HS-27A (cell line): Measurements from ENCODE around the gene USP40.

Source experiments
- DNase-seq: peaks from one replicate; pipeline ENCODE4 v3.0.0-alpha.2; 2012; ENCODE audit warnings: low read depth, missing footprints

USP40 gene

DNA sequence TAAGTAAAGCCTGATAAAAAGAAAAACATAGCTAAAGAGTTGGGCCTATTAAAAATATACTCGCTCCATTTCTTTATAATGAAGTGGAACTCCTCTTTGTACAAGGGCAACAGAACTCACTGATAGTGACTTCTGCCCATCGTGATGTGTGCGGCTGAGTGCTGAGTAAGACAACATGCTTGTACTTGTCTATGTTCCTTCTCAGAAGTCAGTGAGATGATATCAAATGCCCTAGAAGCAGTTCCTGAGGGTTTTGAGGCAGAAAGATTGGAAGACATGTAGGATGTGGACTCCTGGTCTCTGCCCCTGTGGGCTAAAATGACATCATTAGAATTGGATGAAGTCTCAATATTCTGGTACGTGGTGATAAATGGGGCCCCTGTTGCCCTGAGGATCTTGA is 73.8 kb downstream of the USP40 start:
- no peak for DNase-seq

DNA sequence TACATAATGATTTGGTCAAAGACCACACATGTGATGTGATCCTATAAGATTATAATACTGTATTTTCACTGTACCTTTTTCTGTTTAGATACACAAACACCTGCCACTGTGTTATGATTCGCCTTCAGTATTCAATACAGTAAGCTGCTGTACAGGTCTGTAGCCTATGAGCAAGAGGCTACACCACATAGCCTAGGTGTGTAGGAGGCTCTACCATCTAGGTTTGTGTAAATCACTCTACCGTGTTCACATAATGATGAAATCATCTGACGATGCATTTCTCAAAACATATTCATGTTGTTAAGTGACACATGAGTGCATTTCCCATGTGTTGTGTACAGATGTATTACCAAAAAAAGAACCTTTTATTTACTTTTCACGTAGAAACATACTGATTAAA is 74.5 kb downstream of the USP40 start:
- DNase-seq: no peak

DNA sequence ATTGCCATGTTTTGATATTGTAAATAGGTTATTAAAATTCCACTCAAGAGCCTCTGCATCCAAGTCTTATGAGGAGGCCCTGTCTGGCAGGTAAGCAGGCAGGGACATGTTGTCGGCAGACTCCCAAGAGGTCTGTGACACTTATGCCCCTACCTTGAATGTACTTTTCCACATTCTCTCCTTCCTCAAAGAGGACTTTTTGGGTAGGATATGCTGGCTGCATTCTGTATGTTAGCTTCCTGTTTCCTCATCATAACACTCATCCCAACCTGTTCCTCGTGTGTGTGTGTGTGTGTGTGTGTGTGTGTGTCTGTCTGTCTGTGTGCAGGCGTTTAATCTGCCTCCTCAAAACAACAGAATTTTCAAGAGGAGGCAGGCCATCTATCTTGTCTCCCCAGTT is 75.3 kb downstream of the USP40 start:
- no peak for DNase-seq

DNA sequence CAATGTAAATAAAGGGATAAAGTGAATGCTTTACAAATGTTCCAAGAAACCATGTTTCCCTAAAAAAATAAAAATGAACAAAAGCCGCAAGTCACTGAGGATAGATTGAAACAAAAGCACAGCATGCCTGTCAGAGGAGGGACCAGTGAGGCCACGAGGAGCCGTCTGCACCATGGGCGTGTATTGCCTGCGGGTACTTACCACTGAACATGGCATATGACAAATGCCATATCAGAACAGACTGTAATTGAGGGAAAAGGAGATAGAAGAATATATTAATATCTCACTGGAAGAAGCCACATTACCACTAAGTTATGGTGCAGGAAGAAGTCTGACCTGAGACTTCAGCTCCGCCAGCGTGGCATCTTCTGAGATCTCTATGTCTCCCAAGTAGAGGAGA is 75.8 kb downstream of the USP40 start:
- DNase-seq: no peak

DNA sequence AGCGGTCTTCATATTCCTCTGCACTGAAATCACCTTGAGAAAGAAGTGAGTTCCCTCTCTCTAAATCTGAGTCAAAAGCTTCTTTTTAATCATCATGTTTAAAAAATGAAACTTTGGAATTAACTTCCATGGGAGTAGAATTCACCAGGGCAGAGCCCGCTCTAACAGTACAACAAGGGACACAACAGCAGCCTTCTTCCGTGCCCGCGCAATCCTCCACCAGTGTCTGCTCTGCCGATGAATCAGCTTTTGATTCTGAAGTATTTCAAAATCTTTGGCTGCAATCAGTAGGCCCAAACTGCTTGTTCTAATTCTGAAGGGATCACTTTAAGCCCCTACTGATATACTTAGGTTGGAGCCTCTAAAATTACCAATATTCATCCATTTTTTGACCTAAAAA is 76.9 kb downstream of the USP40 start:
- DNase-seq: no peak

DNA sequence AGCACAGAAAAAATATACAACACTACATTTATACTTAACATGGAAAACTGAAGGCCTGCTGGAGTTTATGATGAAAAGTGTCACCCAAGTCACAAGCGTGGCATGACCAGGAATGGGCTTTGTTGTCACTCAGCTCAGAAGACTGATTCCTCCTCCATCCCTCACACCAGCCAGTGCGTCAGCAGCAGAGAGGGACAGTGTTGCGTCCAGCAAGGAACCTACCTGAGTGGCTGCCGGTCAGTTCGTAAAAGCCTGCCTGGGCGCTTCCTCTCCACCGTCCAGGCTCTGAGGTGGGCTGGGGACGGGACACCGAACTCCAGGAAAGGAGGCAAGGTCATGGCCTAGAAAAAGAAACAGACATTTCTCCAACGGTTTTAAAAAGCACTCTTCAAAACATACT is 77.4 kb downstream of the USP40 start:
- no peak for DNase-seq

DNA sequence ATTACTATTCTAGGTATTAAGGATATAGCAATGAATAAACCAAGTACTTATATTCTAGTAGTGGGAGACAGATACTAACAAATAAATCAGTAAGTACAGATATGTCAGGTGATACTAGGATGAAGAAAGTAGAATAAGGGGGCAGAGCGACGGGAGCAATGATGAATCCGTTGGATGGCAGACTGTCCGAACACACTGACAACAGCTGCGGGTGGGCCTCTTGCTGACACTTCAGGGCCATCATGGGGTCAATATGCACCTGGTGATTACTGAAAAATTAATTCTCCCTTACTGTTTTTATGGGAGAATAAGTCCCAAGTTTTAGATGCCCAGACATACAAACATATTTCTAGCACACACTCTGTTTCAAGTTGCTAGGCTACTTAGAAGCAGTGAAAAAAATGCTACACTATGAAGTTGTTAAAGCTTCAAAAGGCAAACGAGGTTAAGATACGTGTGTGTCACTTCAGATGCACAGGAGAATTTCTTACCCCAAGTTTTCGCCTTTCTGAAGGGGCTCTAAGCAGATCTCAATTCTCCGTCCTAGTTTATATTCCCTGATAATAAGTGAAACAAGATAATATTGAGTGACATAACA is 78.7 kb downstream of the USP40 start:
- no peak for DNase-seq

DNA sequence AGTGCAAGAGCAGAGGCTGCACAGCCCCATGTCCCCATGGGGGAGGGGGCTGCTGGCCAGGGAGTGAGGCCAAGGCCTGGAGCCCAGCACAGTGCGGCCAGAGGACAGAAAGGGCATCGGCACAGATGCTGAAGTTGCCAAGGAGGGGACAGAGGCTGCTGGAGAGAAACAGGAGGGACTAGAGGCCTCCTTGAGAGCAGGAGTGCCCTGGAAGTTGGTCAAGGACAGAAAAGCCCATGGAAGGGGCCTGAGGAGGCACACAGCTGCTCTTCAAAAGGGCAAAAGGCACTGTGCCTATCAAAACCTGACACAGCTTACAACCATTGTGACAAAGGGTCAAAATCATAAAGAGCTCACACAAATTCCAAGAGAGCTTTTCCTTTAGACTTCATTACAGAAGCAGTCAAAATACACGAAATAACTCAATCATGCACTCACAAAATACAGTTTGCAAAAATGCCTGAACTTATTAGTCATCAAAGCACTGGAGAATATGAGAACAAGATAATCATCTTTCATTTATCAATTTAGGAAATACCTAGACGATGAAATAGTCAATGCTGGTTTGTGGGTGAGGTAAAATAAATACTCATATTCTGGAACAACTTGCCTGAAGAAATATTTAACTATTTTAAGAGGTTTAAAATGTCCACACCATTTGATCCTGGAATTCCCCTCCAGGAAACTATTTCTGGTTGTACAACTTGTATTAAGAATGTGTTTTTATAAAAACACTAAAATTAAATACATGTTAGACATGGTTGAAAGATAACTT is 79.6 kb downstream of the USP40 start:
- DNase-seq: peak; percentile 27

DNA sequence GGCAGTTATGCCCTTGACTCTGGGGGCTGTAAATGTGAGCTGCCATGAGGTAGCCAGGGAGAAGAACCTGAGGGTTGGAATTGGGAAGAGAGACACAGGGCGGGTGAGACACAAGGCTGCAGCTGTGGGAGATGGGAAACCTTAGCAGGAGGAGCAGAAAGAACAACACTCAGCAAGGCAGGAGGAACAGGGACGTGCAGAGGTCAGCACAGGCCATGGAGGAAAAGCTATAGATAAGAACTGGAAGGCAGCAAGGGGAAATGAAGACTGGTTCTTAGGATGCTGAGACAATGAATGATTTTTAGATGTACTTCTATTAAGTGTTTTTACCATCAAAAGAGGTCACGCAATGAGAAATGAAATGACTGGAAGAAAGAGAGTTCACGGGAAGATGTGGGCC is 80.2 kb downstream of the USP40 start:
- no peak for DNase-seq

DNA sequence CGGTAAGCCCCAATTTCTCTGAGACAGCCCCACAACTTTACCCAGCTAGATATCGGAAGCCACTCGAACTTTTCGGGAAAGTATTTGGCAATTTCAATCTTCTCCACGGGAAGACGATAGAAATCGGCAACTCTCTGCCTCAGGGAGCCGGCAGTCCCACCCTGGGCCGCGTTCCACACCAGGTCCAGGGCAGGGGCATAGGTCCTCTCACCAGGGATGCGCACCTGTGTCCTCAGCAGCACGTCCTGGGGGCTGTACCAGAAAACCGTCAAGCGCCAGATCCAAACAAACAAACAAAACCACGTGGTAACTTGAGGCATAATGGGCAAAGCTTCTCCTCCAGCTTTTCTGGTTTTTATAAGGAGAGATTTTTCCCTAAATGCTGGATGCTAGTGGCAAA is 80.9 kb downstream of the USP40 start:
- no peak for DNase-seq

DNA sequence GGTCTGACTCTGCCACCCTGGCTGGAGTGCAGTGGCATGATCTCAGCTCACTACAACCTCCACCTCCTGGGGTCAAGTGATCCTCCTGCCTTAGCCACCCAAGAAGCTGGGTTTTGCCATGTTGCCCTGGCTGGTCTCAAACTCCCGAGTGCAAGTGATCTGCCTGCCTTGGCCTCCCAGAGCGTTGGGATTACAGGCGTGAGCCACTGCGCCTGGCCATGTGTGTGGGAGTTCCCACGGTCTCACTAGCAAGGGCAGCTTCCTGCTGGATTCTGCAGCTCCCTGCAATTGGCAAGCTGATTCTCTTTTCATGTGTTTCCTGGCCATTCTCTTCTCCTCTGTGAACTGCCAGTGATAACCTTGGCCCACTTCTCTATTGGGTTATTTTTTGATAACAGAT is 84.0 kb downstream of the USP40 start:
- no peak for DNase-seq

DNA sequence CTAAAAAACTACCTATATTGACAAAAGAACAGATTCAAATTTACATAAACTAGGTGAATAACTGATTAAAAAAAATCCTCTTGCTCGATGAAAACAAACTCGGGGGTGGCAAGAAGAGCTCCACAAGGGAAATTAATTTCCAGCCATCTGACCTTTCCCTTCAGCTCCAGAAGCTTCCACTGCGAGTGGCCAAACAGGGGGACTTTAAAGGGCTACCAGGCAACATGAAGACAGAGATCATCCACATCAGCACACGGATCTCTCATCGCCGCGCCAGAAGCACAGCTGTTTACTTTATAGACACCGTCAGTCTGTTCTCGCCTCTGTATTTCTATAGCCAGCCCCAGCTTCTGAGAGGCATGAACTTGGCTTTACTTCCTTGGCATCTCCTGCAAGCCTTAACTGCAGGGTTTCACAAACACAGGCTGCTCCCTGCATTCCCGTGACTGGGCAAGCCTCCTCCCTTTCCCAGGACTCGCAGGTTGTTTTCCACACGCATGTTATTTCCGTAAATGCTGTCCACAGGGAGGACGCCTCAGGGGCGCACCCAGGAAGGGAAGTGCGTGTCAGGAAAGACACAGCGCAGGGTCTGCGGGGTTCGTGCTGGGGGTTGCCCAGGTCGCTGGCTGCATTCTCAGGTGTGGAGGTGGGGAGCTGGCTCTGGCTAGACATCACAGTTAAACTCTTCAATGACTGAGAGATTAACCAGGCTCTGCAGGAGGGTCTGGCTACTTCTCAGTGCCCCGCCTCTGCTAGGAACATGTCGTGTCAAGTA is 85.0 kb downstream of the USP40 start:
- no peak for DNase-seq

DNA sequence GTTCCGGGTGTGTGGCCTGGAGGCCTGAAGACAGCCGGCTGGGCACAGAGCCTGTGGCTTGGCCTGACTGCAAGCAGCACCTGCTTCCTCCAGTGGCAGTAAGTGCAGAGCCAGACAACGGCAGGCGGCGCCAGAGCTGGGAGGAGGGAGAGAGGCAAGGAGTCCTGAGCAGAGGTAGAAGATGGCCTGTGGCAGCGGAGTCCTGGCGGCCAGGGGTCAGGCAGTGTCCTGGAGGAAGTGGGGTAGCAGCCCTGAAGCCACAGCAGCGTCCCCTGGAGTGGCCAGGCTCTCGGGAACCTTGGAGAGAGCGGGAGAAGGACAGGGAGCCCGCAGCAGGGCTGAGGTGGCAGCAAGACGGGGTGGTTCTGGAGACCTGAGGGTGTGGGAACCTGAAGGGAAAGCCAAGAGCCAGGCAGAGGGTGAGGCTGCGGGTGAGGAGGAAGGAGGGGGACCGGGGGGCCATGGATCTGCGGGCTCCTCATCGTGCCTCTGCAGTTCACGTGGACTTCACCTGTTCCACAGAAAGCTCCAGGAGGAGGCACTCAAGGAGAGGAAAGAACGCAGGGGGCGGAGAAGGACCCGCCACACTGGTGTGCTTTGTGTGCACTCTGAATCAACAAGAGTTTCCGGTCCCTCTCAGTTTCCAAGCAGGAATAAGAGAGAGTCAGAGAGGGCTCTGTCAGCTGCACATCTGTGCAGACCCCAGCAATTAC is 85.9 kb downstream of the USP40 start:
- no peak for DNase-seq

DNA sequence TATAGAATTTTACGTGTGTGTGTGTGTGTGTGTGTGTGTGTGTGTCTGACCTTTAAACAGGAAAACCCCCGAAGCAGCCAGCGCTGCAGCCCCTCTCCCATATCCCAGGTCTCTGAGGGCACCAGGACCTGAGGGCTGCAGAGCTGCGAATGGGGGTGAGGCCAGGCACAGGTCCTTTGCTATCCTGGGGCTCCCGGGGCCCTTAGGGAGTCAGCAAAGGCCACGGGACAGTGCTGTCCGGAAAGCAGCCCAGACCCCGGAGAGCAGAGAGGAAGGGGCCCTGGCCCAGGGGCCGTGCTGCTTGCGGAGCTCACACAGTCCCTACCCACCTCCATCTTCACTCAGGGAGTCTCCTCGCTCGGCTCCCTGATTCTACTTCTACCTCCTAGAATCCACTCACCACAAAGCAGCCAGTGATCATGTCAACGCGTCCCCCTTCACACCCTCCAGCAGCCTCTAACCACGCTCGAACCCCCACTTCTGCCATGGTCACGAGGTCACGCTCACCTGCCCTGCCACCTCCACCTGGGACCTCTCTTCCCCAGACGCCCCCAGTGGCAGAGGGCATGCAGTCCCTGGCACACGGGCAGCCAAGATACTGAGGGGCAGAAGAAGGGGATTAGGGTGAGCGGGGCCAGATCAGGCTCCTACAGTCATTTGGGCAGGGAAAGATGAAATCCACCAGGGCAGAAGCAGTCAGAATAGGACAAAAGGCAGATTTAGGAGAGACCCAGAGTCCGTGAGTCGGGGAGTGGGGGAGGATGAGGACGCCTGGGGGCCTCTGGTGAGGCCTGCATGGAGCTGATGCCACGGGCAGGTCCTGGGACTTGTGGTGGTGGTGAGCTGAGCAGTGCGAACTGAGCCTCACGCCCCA is 86.7 kb downstream of the USP40 start:
- DNase-seq: no peak

DNA sequence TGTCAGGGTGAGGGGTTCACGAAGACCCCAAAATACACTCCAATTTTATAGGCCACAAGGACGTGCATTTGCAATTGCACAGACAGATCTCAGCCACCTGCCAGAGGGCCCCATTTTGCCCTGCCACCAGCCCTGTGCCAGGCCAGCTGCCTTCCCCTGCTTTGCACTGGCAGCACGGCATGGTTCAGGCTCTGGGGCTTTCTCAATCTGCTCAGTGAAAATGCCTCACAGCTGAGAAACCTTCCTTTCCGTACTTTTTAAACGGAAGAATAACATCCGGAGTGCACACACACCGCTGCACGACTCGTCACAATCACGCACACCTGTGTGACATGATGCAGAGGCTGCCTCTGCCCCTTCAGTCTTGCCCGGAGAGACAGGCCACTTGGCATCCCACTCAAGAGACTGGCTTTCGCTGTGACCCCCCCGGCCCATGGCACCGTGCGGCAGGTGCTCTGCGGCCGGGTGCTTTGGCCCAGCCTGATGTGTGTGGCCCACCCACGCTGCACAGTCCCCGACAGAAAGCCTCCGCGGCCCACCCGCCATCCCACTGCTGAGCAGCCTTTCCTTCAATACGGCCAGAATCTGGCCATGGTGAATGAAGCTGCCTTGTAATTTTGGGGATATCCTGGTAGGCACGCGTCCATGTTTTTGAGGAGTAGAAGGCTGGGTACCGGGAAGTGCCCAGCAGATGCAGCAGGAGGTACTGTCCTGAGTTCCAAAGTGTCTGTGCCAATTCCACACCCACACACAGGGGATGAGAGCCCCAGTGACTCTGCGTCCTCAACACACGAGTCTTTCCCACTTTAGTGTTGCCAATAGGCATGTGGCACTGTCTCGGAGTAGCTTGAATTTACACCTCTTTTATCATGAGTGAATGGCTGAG is 88.8 kb downstream of the USP40 start:
- no peak for DNase-seq

DNA sequence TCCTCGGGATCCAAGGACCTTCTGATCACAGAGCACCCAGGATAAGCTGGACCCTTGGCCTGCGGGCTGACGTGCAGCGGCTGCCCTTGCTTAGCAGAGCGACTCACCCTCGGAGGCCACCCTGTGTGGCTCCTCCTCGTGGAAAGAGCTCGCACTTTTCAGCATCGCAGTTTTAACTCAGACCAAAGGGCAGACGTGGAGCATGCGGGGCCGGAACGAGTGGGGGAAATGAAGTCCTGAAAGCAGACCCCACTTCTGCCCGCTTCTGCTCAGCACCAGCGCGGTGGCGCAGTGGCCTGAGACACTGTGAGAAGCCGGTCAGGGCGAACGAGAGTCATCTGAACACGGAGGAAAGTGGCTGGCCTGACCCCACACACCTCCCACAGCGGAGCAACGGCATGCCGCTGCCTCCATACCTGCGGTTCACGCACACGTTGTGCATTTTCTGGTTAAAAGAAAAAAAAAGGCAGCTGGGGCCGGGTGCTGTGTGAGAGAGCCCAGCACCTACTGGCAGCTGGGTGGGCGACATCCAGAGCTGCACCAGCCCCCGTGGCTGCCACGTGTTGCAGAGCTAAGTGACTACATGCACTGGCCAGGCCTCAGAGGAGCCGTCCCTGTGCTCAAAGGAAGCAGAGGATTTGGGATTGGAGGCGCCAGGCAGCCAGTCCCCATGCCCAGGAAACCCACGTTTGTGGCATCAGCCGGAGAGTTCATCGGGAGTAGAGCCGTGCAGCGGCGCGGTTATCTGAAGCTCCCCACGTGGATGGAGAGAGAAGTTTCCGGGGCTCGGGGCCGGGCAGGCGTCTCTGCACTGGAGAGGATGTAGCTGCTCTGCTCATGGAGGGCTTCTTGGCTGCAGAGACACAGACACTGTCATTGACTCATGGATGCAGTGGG is 89.7 kb downstream of the USP40 start:
- no peak for DNase-seq

DNA sequence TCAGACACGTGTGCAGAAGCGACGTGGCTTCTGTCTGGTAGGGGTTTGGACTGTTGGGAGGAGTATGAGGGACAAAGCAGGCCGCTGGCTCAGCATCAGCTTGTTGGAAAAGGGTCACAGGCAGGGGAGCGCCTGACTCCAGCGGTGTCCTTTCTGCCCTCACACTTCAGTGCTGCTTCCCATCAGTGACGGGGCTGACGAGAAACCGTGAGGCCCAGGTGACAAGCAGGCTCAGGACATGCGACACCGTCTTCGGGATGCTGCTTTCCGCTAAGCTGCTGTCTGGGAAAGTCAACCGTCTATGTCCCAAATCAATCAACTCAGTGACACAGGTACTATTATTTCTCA is 90.5 kb downstream of the USP40 start:
- no peak for DNase-seq

DNA sequence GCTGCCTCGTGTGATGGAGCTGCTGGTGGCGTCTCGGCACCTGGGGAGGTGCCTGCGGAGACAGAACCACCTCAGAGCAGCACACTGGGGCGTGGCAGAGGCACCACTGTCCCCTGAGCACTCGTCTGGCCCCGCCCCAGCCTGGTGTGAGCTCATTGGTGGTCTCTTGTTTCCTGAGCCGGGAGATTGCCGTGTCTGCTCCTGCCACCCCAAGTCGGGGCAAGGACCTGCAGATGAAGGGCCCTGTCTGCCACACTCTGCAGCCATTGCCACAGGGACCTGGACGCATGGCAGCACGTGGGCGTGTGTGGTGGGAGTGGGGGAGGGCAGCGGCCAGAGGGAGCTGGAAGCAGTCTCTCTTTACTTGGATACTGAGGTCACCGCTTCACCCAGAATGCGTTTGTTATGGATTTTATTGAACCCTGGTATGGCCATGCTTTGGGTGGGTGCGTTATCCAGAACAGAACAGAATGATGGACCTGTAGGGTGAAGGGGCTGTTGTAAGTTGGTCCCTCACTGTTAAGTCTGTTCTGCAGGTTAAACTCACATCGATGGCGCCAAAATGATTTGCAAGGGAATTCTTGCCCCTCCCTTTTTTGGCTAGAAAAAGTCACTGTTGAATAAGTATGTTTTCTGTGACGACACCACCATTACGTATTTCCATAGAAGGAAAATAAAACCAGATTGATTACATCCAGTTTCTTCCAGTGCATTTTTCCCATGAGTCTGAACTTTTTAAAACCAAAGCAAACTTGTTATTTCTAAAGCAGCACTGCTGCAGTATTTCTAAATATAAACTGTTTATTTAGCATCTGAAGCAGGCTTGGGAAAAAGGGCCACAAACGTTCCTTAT is 92.0 kb downstream of the USP40 start:
- DNase-seq: no peak

DNA sequence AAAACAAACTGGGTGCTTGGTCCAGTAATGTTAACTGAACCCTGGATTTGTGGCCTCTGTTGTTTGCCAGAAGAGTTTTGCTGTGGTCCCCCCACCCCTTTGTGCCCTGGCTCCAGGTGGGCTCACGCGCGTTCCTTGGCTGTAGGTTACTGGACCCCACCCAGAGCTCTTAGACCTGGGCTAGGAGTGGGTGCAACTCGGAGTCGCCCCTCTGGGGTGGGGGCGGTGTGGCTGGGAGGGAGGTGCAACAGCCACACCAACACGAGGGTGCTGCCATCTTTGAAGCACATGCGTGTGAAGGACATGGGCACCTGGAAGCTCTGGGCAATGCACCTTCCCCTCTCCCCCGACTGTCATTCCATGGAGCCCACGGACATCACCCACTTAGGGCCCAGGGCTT is 92.7 kb downstream of the USP40 start:
- no peak for DNase-seq
